Inflammatory macrophage treated with lipopolysaccharide for 1 hour (primary cell): ENCODE measurements around the gene APOL6.

Source experiments
- DNase-seq, 2 donors: peaks; one replicate each; pipeline ENCODE4 v3.0.0-alpha.2; 2020 to 2022

Gene APOL6, protein sequence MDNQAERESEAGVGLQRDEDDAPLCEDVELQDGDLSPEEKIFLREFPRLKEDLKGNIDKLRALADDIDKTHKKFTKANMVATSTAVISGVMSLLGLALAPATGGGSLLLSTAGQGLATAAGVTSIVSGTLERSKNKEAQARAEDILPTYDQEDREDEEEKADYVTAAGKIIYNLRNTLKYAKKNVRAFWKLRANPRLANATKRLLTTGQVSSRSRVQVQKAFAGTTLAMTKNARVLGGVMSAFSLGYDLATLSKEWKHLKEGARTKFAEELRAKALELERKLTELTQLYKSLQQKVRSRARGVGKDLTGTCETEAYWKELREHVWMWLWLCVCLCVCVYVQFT

DNA sequence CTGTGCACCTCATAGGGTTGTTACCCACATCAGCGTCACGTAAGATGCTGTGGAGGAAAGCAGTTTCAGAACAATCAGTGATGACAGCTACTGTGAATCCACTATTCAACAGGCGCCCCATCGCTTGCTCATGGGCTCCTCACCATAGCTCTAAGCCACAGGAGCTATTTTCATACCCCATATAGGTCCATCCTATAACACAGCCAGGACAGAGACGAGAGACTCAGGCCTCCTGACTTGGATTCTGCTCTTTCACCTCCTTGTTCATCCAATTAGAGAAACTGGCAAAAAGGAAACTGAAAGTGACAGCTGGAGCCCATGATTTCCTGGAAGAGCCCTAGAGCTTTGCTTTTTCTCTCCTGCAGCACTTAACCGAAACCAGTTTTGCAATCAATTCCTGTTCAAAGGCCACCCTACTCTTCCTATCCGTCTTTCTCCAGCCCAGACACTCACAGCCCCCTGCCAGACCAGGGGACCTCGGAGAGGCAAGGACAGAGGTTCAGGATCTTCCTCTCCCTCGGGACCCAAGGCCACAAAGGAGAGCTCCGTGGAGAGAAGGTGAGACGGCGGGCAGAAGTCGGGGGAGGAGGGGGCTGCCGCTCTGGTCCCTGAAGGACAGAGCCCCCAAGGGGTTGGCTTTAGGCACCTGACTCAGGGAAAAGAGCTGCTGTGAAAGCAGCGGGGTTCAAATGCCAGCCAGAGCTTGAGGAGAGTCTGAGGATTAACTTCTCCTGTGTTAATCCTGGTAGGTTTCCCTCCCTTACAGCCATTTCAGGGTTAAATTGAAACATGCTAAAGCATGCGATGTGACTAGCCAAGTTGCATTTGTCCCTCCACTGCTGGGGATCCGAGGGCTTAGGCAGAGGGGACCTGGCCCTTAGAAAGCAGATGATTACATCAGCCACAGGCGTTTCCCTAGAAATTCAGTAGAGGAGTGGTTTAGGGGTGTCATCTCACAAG lies at the start of gene APOL6:
APOL6 (plus strand) TSS at position 381 of the 960 bp plus-strand sequence. CDS start 7,980 bp downstream, outside the sequence.
- DNase-seq: peak; percentile 89 to 97

DNA sequence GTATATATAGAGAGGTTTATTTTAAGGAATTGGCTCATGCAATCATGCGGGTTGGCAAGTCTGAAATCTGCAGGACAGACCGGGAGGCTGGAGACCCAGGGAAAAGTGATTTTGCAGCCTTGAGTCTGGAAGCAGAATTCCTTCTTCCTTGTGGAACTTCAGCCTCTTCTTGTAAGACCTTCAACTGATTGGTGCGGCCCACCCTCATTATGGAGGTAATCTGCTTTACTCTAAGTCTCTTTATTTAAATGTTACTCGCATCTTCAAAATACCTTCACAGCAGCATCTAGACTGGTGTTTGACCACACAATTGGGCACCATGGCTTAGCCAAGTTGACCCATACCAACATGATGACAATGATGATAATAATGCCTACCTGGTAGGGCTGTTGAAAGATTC lies 48.9 kb upstream of the APOL6 start:
- no peak for DNase-seq

DNA sequence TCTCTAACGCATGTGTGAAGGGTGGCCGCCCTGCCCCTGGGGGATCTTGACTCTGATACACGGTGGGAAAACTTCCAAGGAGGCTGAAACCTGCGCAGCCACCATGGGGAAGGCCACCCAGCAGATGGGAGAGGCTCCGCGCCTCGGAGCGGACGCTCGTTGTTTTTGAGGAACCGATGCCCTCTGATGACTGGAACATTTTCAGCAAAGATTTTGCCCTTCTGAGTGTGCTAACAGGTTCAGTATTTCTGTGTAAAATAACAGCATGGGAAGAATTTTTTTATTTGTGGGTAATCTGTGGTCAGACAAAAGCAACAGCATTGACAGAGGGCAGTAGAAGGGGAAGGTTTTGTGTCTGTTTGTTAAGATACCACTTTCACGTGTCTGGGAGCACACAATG lies 47.8 kb upstream of the APOL6 start:
- DNase-seq: peak in 1 of 2 donors; percentile 75

DNA sequence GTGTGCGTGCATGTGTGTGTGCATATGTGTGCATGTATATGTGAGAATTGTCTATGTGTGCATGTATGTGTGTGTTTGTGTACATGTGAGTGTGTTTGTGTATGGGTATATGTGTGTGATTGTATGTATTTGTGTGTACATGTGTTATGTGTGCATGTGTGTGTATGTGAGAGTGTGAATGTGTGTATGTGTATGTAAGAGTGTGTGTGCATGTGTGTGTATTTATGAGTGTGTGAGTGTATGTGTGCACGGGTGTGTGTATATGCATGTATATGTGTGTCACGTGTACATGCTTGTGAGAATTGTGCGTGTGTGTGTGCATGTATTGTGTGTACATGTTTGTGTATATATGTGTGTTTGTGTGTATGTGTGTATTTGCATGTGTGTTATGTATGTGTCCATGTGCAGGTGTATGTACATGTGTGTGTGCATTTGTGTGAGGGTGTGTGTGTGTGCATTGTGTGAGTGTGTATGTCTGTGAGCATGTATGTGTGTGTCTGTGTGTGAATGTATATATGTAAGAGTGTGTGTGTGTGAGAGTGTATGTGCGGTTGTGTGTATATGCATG lies 47.1 kb upstream of the APOL6 start:
- no peak for DNase-seq

DNA sequence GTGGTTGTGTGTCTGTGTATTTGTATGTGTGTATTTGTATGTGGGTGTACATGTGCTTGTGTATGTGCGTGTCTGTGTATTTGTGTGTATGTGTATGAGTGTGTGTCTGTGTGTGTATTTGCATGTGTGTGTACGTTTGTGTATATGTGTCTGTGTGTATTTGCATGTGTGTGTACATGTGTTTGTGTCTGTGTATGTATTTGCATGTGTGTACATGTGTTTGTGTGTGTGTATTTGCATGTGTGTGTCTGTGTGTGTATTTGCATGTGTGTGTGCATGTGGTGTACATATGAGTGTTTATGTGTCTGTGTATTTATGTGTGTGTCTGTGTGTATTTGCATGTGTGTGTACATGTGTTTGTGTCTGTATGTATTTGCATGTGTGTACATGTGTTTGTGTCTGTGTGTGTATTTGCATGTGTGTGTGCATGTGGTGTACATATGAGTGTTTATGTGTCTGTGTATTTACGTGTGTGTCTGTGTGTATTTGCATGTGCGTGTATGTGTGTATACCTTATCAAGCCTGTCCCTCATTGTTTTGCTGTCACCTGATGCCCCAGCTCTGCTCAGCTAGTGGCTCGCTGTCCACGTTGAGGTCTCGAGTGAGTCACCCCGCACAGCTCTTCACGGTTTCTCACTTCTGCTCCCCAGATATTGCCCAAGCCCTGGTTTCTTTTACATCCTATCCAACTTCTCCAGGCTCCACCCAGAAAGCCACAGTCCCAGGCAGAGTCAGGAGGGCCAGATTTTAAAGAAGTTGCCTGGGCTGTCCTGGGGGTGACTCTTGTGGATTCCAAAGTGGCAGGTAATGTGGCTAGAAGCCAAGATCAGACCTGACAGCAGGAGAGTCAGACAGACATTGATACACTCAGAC lies 46.3 kb upstream of the APOL6 start:
- peak; percentile 92 to 96 for DNase-seq

DNA sequence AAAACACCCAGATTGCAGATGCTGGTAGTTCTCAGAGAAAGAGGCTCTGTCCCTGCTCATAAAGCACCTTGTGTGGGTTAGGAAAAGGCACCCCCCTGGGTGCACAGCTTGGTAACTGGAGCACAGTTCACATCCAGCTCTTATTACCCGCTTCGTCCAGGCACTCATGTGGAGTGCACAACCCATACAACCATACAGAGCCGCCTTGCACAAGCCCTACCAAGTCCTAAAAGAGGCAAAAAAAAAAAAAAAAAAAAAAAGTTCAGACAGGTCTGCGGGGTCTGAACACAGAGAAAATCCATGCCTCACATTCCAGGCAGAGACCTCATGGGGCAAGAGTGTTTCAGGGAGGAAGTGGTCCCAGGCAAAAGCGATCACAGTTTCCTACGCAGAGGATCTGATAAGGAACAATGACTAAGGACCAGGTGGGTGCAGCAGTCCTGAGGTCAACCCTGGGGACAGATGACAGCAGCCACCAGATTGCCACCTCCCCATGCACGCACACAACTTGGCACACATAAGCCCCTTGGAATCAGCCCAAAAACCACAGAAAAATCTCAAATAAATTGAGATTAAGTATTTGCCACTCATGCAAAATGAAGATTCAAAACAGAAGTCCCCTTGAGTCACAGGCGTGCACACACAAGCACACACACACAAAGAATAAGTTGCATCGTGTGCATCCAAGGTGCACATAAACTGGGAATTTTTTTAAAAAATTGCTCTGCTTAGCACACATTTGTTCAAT lies 43.5 kb upstream of the APOL6 start:
- DNase-seq: peak; percentile 43 to 80

DNA sequence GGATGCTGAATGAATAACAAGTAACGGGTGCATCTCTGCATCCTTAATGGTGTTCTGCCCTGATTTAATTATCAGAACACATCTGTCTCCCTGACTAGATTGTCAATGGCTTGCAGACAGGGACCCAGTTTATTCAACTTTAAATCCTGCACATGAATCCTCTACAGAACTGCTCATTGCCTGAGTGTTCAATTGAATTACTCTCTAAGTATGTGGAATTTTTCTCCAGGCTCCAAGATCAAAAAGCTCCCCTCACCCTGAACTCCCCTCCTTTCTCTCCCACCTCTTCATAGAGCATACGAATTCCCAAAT lies 42.9 kb upstream of the APOL6 start:
- DNase-seq: no peak

DNA sequence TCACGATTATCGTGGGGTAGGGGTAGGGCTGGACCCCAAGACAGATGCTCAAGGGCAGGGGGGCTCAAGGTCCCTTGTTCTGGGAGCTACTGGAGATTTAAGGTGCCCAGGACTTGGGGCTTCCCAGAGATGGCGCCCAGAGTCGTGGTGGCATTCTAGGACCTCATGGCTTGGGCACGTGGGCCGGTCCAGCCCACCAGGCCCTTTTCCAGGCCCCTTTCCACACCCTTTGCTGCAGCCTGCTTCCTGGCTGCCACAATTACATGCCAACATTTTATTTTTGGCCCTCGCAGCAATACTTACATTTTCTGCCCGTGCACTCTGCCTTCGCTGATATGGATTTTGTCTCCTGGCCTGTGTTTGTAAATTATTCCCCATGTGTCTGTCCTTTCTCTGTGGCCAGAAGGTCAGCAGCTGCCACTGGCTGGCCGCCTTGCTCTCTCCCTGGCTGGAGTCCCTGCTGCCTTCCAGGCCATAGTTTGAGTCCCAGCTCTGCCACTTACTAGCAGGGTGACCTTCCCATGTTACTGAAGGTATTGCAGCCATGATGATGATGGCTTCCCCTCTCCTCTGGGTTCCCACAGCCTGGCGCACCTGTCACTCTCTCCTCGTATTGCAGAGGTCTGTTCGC lies 42.3 kb upstream of the APOL6 start:
- no peak for DNase-seq

DNA sequence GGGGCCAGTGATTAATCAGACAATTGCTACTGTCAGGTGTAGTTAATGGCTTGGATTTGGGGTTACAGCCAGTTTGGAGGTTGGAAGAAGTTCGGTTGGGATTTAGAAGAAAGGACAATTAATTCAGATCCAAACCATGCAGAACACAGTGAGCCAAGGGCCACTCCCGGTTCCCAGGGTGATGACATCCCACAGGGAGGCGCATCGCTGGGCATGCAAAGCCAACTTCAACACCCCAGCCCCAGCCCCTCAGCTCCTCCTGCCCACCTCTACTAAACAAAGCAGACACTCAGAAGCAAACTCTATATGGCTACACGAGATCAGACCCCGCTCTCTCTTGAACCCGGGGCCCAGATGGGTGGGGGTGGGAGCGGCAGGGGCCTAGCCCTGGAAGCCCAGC lies 41.3 kb upstream of the APOL6 start:
- DNase-seq: no peak

DNA sequence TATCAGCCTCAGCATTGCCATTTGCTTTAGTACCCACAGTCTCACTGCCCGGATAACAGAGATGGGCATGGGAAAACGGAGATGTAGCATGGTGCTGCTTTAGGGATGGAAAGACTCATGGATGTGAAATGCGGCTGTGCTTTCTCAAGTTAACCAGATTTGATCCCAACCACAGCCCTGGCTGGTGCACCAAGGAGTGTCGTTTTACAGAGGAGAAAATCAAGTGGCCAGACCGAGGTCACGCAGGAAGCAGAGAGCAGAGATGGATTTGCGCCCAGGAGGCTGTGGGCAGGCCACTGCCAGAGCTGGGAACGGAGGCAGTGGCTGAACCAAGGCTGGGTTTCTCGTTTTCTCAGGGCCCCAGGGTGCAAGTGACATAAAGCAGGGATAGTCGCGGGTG lies 40.2 kb upstream of the APOL6 start:
- no peak for DNase-seq

DNA sequence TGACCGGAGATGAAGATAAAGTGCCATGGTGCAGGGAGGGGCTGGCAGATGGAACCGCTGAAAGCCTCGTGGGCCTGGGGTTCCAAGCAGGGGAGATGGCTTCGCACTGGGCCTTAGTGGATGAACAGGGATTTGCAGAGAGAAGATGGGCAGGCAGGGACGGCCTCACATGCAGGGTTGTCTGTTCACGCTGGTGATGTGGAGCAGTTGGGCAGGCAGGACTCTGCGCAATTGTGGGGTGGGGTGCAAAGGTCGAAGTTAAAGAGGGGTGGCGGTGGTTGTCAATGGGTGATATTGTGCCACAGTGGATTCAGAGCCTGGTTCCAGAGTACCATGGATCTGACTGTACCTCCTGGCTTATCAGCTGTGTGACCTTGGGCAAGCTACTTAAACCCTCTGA lies 39.0 kb upstream of the APOL6 start:
- no peak for DNase-seq

DNA sequence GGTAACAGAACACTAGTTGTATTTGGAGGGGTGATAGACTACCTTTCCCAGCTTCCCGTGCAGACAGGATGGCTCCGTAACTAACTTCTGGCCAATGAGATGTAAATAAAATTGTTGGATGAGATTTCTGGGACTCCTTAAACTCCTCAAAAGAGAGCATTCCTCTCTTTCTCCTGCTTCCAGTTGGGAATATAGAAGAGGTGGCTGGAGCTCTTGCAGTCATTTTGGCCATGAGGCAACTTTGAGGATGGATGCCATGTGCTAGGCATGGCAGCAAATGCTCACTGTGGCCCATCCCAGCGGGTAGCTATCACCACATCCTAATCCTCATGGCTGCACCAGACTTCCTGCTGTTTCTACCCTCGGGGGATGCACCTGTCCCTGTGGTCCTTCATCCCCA lies 38.5 kb upstream of the APOL6 start:
- no peak for DNase-seq

DNA sequence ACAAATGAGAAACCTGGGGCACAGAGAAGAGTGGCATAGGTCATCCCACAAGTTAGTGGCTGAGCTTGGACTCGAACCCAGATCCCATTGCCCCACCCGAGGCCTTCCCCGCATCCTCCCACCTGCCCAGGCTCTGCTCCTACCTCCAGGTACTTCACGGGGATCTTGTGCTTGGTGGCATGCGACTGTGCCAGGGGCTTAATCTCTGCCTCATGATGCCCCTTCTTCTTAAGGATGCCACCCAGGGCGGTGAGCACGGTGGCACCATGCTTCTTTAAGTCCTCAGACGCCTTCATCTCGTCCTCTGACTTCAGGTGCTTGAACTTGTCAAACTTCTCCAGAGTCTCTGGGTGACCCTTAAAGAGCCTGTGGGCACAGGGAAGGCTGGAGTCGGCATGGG lies 37.5 kb upstream of the APOL6 start:
- DNase-seq: no peak

DNA sequence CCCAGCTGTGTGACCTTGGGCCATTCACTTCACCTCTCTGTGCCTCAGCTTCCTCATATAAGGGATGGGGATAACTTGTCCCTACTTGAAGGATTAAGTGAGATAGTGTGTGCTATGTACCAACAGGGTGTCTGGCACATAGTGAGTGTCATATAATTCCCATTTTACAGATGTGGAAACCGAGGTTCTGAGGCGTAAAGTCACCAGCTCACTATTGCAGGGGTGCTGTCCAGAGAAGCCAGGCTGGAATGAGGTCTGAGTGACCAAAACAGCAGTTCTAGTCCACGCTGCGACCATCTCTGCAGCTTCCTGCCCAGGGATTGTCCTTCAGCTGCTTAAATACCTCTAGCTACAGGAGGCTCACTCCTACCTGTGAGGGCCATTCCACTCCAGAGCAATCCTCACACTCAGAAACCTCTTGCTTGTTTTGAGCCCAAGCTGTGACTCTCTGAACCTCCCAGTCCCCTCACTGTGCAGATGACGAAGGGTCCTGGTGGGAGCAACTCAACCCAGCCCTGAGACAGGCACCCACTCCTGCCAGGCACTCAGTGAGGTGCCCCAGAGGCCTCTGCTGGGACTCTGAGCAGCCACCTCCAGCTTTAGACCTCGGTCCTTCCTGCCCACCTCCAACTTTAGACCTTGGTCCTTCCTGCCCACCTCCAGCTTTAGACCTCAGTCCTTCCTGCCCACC lies 36.9 kb upstream of the APOL6 start:
- no peak for DNase-seq

DNA sequence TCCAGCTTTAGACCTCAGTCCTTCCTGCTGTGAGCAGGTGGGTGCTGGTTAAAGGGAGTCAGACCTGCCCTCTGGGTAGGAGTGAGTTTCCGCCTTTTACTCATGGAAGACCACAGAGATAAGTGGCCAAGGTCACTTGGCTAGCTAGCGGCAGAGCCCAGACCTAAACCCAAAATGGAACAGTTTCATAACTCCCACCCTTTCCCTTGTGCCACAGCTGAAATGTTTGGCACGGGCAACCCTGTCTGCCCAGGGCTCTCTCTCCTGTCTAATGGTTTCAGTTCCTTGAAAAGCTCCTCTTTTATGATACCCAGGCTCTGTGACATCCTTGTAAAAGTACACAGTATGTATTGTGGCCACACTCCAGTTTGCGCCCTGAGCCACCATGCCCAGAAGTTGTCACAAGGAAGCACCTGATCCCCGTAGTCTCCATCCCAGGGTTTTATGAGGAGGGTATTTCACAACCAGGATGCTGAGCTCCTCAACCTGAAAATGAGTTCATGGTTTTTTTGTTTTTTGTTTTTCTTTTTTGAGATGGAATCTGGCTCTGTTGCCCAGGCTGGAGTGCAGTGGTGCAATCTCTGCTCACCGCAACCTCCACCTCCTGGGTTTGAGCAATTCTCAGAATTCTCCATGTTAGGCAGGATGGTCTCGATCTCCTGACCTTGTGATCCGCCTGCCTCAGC lies 36.2 kb upstream of the APOL6 start:
- DNase-seq: peak in 1 of 2 donors; percentile 40

DNA sequence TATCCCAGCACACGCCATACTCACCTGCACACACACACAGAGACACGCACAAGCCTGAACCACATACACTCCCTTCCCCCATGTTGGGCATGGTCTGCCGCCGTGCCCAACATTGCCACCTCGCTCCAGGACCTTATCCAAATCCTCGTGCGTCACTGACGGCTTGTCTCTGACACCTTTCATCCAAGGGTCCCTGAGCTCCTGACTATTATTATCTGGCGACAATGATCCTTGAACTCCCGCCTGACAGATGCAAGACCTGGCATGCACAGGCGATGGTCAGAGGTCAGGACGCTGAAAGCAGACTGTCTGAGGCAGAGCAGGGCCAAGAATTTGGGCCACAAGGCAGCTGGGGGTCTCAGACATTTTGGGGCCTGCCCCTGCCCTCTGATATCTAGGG lies 35.3 kb upstream of the APOL6 start:
- DNase-seq: no peak

DNA sequence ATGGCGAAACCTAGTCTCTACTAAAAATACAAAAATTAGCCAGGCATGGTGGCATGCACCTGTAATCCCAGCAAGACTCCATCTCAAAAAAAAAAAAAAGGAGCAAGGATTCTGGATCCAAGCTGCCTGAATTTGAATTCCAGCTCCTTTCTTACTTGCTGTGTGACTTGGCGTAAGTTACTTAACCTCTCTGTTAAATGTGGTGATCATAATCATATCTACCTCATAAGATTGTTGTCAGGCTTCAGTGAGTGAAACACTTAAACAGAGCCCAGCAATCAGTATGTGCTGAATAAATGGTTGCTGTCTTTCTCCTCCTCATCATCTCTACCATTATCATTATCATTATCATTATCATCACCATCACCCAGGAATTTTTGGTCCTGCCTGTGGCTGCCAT lies 33.8 kb upstream of the APOL6 start:
- no peak for DNase-seq

DNA sequence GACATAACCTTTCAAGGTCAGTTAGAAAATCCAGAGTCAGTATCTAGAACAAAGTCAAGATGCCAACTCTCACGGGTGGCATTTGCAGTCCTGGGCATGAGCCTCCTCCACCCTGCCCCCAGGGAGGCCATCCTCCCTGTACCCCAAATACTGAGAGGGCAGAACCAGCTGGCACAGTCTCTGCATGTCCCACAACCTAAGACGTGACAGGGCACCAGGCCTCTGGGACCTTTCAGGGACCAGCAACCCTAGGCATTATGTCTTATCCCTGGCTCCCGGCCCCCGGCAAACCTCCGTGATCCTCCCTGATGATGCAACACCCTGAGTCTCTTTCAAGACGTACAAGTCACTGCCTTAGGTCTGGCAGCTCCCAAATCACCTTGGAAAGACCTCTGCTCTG lies 33.1 kb upstream of the APOL6 start:
- DNase-seq: no peak

DNA sequence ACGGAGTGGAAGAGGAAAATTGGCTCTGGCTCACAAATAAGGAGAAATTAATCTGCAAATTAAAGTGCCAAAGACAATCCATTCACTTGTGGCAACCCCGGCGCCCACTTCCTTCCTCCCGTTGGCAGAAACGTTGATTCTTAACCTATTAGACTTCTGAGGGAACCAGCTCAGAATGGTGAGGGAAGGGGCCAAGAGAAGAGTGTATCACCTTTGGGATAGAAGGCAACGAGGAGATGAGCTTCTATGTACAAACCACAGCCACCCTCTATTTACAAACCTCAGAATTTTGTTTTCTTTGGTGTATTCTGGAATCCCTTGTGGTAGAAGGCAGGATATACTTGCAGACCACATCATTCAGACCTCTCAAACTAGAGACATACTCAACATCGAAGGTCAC lies 32.2 kb upstream of the APOL6 start:
- DNase-seq: no peak

DNA sequence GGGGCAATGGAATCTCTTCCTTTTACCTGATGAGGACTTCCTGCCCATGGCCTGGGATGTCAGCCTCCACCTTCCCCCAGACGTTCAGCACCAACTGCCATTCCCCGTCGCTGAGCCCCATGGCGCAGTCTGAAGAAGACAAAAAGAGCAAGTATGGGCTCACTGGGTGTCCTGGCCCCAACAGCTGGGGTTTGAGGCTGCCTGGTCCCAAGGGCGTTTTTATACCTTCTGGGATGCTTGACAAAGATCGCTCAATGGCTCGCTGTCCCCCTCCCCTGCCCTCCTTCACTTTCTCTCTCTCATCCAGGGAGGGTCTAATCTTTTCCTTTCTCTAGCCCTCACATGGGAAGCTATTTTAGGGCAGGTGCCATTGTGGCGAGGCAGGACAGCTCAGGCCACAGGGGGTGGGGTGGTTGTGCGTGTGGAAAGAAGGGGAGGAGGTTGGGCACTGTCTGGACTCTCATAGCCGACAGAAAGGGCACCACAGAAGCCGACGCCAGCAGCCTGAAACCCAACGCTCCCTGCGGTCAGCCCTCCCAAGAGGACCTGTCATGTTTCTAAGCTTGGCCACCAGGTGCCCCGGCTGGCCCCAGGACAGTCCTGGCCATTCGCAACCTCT lies 31.0 kb upstream of the APOL6 start, which contains the start of gene MB:
MB (minus strand) TSS at position 193 of the 619 bp plus-strand sequence; CDS start at position 121, 72 bp downstream.
- DNase-seq: no peak
